Astrocyte (in vitro differentiated cells and primary cell): ENCODE data around the gene CDK3.

Experiments
- EZH2 ChIP-seq: IDR thresholded peaks from 2 replicates; pipeline ENCODE4 v1.6.1; 2012; ENCODE audit warnings: mild to moderate bottlenecking, low read length, inconsistent platforms; ENCODE audit not compliant: insufficient read depth
- TF ChIP-seq, protein P1 (sequence below): IDR thresholded peaks from 2 replicates; pipeline ENCODE4 v1.5.1; 2011; ENCODE audit warnings: low read depth, mild to moderate bottlenecking, inconsistent platforms, low read length, moderate library complexity; ENCODE audit not compliant: insufficient read depth

DNA sequence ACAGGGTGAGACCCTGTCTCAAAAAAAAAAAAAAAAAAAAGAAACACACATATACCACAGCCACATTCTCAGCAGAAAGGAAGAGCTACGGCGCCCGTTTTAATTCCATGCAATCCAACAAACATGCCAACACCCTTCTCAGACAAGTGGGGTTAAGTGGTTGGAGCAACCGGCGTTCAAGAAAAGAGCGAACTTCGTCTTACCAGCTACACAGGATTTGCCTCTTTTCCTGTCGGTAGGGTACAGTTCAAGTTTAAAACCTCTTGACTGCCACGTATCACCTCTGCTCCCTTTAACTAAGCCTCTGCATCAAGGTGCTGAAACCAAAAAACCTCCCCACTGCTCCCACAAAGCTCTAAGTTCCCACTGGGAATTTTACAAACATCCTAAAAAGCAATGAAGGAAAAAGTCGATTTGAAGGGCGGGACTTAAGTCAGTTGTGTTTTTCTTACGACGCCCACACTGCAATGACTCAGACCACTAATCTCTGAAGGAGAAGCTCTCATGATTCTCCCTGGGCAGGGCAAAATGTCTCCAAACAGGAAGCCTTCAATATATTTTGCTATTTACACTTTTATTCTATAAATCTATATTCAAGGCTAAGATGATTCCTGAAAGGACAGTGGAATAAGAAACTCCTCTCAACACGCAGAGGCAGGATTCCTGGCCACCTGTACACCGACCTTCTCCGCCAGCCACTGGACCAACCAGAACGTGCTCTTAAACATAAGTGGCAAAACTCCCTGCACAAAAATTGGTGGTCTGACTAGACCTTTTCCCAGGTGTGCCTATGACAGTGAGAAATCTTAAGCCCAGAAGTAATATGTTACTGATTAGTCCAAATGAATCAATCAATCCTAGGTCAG, 52.8 kb downstream of the CDK3 start:
- no peak for TF ChIP-seq EZH2
- TF ChIP-seq, protein P1, sequence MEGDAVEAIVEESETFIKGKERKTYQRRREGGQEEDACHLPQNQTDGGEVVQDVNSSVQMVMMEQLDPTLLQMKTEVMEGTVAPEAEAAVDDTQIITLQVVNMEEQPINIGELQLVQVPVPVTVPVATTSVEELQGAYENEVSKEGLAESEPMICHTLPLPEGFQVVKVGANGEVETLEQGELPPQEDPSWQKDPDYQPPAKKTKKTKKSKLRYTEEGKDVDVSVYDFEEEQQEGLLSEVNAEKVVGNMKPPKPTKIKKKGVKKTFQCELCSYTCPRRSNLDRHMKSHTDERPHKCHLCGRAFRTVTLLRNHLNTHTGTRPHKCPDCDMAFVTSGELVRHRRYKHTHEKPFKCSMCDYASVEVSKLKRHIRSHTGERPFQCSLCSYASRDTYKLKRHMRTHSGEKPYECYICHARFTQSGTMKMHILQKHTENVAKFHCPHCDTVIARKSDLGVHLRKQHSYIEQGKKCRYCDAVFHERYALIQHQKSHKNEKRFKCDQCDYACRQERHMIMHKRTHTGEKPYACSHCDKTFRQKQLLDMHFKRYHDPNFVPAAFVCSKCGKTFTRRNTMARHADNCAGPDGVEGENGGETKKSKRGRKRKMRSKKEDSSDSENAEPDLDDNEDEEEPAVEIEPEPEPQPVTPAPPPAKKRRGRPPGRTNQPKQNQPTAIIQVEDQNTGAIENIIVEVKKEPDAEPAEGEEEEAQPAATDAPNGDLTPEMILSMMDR, result no peak
